Immature natural killer cell (primary cell): ENCODE data around the gene GRID1. TPM values are rescaled to one million over a fixed set of nuclear protein-coding genes. Genes with fewer than 3 reads are reported as not detected.
"Not testable (repeated sequence)": the region's sequence is repeated elsewhere in the genome, so short reads cannot be mapped to it uniquely, and the experiment has no call there.

Source experiments
- DNase-seq, 3 donors: peaks; one replicate each; pipeline ENCODE4 v3.0.0; 2022; ENCODE audit warnings: mixed read lengths in 1 of 3
- H3K27ac Mint-ChIP-seq, 6 donors: one replicate each; pipeline ENCODE4 v1.8.0; 2020; ENCODE audit warnings: mixed read lengths in 6 of 6, mild to moderate bottlenecking in 5 of 6, inconsistent platforms in 4 of 6, moderate library complexity in 3 of 6
- H3K27me3 Mint-ChIP-seq, 3 donors: one replicate each; pipeline ENCODE4 v1.8.0; 2020 to 2021; ENCODE audit warnings: low read depth in 3 of 3, mild to moderate bottlenecking in 3 of 3, mixed read lengths in 3 of 3, moderate library complexity in 3 of 3, inconsistent platforms in 1 of 3
- H3K36me3 Mint-ChIP-seq, 3 donors: one replicate each; pipeline ENCODE4 v1.8.0; 2020; ENCODE audit warnings: mixed read lengths in 3 of 3, inconsistent platforms in 2 of 3, mild to moderate bottlenecking in 2 of 3
- H3K4me1 Mint-ChIP-seq, 2 donors: one replicate each; pipeline ENCODE4 v1.8.0; 2020; ENCODE audit warnings: inconsistent platforms in 2 of 2, mild to moderate bottlenecking in 2 of 2, mixed read lengths in 2 of 2, moderate library complexity in 1 of 2
- H3K4me3 Mint-ChIP-seq, 5 donors: one replicate each; pipeline ENCODE4 v1.8.0; 2020; ENCODE audit warnings: mild to moderate bottlenecking in 5 of 5, mixed read lengths in 5 of 5, inconsistent platforms in 3 of 5, moderate library complexity in 3 of 5
- H3K9me3 Mint-ChIP-seq, 6 donors: one replicate each; pipeline ENCODE4 v1.8.0; 2020; ENCODE audit warnings: mild to moderate bottlenecking in 6 of 6, mixed read lengths in 6 of 6, inconsistent platforms in 4 of 6, moderate library complexity in 3 of 6
- polyA plus RNA-seq, 3 donors: library from polyadenylated mRNA; unstranded; fragments of 300-500 nt; fragmentation: Illumina TruSeq; gene quantifications; one replicate each; pipeline ENCODE4 v1.2.3, GENCODE V29; 2021

GRID1 gene
- polyA plus RNA-seq, 3 donors from 2014 or later, result not detected

- Mint-ChIP-seq H3K9me3 (no peaks in the 10 kb centered on the region), H3K4me1 (no peaks in the 10 kb centered on the region), H3K4me3 (no peak overlapping the region), H3K27me3 (no peaks in the 10 kb centered on the region), H3K27ac (no peak overlapping the region), H3K36me3 (no peaks in the 10 kb centered on the region)
- DNase-seq, result no peak
These were observed 253.6 kb downstream of the GRID1 start for GRCh38 chr10:86113044-86113443.

DNA sequence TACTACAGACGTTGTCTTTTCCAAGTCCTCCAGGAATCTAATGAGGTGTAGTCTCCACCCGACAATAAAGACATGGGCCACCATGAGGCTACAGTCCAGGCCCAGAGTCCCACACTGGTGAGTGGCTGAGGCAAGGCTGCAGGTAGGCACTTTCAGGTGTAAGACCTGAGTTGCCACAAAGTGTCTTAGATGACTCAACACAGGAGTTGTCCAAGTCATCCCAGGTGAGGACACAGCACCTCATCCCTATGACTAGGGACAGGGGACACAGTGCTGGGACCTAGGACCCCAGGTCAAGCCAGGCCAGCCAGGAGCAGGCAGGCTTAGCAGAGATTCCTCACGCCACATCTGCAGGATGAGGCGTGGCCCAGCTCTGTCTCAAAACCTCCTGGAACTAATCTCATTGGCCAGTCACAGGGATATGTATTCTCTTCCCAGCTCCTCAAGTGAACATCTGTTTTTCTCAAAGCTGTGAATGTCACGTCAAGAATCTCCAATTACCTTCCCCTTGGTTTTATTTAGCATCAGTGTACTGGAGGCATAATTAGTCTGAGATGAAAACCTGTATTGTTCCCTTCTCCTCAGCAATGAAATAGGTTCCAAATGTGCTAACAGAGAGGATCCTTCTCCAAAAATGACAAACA, 254.6 kb downstream of the GRID1 start:
- Mint-ChIP-seq H3K36me3 (no peaks in the 10 kb centered on the region), H3K4me1 (no peaks in the 10 kb centered on the region), H3K9me3 (peaks cover 0 to 2% (median 0%) of the 10 kb centered on the region in 6 donors), H3K27me3 (peaks cover 0 to 2% (median 0%) of the 10 kb centered on the region in 3 donors), H3K27ac (no peak overlapping the region), H3K4me3 (no peak overlapping the region)
- DNase-seq, result no peak

DNA sequence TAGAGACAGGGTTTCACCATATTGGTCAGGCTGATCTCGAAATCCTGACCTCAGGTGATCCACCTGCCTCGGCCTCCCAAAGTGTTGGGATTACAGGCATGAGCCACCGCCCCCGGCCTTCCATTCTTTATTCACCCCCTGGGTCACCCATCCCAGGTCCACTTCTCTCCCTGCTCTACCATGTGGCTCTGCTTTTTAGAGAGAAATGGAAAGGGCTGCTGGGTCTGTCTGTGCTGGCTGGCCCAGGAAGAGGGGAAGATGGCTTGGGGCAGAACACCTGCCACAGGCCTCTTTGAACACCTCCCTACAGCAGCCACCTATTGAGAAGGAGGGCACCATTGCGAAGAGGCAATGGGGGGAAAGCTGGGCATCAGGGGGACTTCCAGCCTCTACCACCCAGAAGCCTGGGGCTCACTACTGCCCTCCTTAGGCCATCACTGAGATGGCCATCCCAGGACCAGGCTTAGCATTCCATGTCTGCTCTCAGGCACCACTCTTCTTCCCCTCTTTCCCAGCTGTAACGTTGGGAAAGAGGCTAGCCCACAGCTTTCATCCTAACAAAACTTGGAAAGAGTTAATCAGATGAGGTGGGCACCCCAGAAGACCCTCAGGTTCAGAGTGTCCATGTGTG, 256.3 kb downstream of the GRID1 start:
- no peaks in the 10 kb centered on the region for H3K4me1 Mint-ChIP-seq

DNA sequence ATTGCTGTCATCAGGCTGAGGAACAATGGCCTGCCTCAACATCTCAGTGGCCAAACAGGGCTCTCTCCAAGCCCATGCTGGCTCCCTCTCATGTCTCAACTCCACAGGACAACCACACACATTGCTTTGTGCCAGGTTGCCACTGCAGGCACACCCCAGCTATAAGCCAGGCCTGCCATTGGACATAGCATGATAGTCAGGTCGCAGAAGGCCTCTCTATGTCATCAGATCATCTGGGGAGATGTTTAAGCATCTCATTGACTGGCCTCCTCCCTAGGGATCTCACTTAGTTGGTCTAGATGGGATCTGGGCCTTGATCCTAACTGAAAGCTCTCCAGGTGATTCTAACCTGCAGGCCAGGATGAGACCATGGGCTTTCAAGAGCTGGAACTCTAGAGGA, 257.2 kb downstream of the GRID1 start:
- Mint-ChIP-seq H3K4me1 (no peaks in the 10 kb centered on the region), H3K9me3 (peaks cover 0 to 2% (median 0%) of the 10 kb centered on the region in 6 donors), H3K36me3 (no peaks in the 10 kb centered on the region), H3K4me3 (no peak overlapping the region), H3K27me3 (peaks cover 0 to 2% (median 0%) of the 10 kb centered on the region in 3 donors), H3K27ac (no peak overlapping the region)
- no peak for DNase-seq

More for the DNA sequence above, 256.3 kb downstream of the GRID1 start:
- H3K4me3 Mint-ChIP-seq, result no peak overlapping the region
- peaks cover 0 to 2% (median 0%) of the 10 kb centered on the region in 6 donors for H3K9me3 Mint-ChIP-seq
- no peaks in the 10 kb centered on the region for H3K36me3 Mint-ChIP-seq
- no peak overlapping the region for H3K27ac Mint-ChIP-seq
- H3K27me3 Mint-ChIP-seq, result peaks cover 0 to 2% (median 0%) of the 10 kb centered on the region in 3 donors
- DNase-seq, result no peak

DNA sequence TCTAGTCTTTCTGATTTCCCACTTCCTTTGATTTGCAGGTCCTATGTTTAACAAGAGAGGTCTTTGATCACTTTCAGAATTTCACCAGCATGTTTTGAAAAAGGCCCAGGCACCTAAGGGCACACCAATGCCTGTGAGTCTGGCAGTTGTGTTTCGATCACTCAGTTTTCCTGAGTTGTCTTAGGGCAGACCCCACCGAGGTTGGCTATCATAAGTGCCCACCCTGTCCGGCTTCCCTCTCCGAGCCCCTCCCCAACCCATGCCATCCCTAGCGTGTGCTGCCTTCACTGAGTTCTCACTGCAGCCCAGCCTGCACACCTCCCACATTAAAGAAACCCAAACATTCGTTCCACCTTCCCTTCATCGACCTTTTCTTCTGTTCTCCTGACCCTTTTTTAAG, 257.9 kb downstream of the GRID1 start:
- DNase-seq, result no peak
- no peak overlapping the region for H3K27ac Mint-ChIP-seq
- H3K4me3 Mint-ChIP-seq, result no peak overlapping the region
- H3K36me3 Mint-ChIP-seq, result no peaks in the 10 kb centered on the region
- peaks cover 0 to 2% (median 0%) of the 10 kb centered on the region in 6 donors for H3K9me3 Mint-ChIP-seq
- H3K4me1 Mint-ChIP-seq, result no peaks in the 10 kb centered on the region
- peaks cover 0 to 2% (median 0%) of the 10 kb centered on the region in 3 donors for H3K27me3 Mint-ChIP-seq

DNA sequence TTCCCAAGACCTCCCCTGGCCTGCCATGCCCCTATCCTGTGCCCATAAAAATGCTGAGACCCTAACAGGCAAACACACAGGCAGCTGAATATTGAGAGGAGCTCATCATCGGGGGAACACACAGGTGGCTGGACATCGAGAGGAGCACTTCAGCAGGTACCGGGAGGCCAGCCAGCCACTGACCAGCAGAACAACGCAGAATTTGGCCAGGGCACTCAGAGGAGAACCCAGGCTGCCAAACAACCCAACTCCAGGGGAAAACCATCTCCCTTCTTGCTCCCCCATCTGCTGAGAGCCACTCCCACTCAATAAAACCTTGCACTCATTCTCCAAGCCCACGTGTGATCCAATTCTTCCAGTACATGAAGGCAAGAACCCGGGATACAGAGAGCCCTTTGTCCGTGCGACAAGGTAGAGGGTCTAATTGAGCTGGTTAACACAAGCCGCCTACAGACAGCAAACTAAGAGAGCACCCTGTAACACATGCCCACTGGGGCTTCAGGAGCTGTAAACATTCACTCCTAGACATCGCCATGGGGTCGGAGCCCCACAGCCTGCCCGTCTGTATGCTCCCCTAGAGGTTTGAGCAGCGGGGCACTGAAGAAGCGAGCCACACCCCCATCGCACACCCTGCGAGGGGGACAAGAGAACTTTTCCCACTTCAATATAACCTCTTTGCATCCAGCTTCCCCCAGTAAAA, 258.8 kb downstream of the GRID1 start:
- H3K36me3 Mint-ChIP-seq, H3K27ac Mint-ChIP-seq, DNase-seq, H3K9me3 Mint-ChIP-seq, H3K27me3 Mint-ChIP-seq, H3K4me3 Mint-ChIP-seq, H3K4me1 Mint-ChIP-seq: not testable (repeated sequence)

- no peaks in the 10 kb centered on the region for H3K36me3 Mint-ChIP-seq
- no peaks in the 10 kb centered on the region for H3K4me1 Mint-ChIP-seq
- no peak overlapping the region for H3K27ac Mint-ChIP-seq
- H3K27me3 Mint-ChIP-seq, result peaks cover 0 to 3% (median 2%) of the 10 kb centered on the region in 3 donors
- DNase-seq, result no peak
- peaks cover 0 to 2% (median 0%) of the 10 kb centered on the region in 6 donors for H3K9me3 Mint-ChIP-seq
- no peak overlapping the region for H3K4me3 Mint-ChIP-seq
These were observed 259.5 kb downstream of the GRID1 start for GRCh38 chr10:86107131-86107530.

GRCh38 chr10:86106616-86107015, 260.0 kb downstream of the GRID1 start:
- H3K27me3 Mint-ChIP-seq, result peaks cover 0 to 3% (median 2%) of the 10 kb centered on the region in 3 donors
- H3K27ac Mint-ChIP-seq, result no peak overlapping the region
- H3K36me3 Mint-ChIP-seq, result no peaks in the 10 kb centered on the region
- H3K4me1 Mint-ChIP-seq, result no peaks in the 10 kb centered on the region
- H3K4me3 Mint-ChIP-seq, result no peak overlapping the region
- no peak for DNase-seq
- H3K9me3 Mint-ChIP-seq, result peaks cover 0 to 2% (median 0%) of the 10 kb centered on the region in 6 donors

- Mint-ChIP-seq H3K36me3 (no peaks in the 10 kb centered on the region), H3K27me3 (peaks cover 0 to 3% (median 2%) of the 10 kb centered on the region in 3 donors), H3K9me3 (peaks cover 0 to 2% (median 0%) of the 10 kb centered on the region in 6 donors), H3K4me3 (no peak overlapping the region), H3K27ac (no peak overlapping the region), H3K4me1 (no peaks in the 10 kb centered on the region)
- DNase-seq, result no peak
These were observed 261.0 kb downstream of the GRID1 start for GRCh38 chr10:86105640-86106039.

GRCh38 chr10:86105181-86105580, 261.4 kb downstream of the GRID1 start:
- Mint-ChIP-seq H3K4me3 (no peak overlapping the region), H3K27me3 (peaks cover 0 to 3% (median 2%) of the 10 kb centered on the region in 3 donors), H3K36me3 (no peaks in the 10 kb centered on the region), H3K27ac (no peak overlapping the region), H3K9me3 (peaks cover 0 to 2% (median 0%) of the 10 kb centered on the region in 6 donors), H3K4me1 (no peaks in the 10 kb centered on the region)
- no peak for DNase-seq

- peaks cover 0 to 3% (median 2%) of the 10 kb centered on the region in 3 donors for H3K27me3 Mint-ChIP-seq
- no peaks in the 10 kb centered on the region for H3K36me3 Mint-ChIP-seq
- H3K4me3 Mint-ChIP-seq, result no peak overlapping the region
- DNase-seq, result no peak
- peaks cover 0 to 2% (median 0%) of the 10 kb centered on the region in 6 donors for H3K9me3 Mint-ChIP-seq
- no peaks in the 10 kb centered on the region for H3K4me1 Mint-ChIP-seq
- H3K27ac Mint-ChIP-seq, result no peak overlapping the region
These were observed 261.9 kb downstream of the GRID1 start for GRCh38 chr10:86104611-86105145.

DNA sequence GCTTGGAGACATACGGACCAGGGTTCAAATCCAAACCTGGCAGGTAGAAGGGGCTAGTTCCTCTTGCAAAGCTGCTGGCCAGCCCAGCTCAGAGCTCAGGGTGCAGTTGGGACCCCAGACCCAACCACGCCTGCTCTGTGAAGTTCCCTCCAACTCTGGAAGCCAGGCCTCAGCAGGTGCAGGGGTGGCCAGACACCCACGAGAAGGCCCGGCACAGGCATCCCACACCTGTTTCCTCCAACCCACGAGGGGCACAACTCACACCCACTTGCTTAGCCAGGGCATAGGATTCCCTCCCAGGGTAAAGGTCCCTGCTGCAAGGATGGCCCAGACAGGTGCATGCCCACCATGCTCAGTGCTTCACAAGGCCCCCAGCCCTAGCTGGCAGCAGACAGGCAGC, 262.4 kb downstream of the GRID1 start:
- H3K4me1 Mint-ChIP-seq, result no peaks in the 10 kb centered on the region
- H3K27ac Mint-ChIP-seq, result no peak overlapping the region
- peaks cover 0 to 2% (median 0%) of the 10 kb centered on the region in 6 donors for H3K9me3 Mint-ChIP-seq
- no peak overlapping the region for H3K4me3 Mint-ChIP-seq
- no peak for DNase-seq
- no peaks in the 10 kb centered on the region for H3K36me3 Mint-ChIP-seq
- H3K27me3 Mint-ChIP-seq, result peaks cover 0 to 3% (median 2%) of the 10 kb centered on the region in 3 donors

DNA sequence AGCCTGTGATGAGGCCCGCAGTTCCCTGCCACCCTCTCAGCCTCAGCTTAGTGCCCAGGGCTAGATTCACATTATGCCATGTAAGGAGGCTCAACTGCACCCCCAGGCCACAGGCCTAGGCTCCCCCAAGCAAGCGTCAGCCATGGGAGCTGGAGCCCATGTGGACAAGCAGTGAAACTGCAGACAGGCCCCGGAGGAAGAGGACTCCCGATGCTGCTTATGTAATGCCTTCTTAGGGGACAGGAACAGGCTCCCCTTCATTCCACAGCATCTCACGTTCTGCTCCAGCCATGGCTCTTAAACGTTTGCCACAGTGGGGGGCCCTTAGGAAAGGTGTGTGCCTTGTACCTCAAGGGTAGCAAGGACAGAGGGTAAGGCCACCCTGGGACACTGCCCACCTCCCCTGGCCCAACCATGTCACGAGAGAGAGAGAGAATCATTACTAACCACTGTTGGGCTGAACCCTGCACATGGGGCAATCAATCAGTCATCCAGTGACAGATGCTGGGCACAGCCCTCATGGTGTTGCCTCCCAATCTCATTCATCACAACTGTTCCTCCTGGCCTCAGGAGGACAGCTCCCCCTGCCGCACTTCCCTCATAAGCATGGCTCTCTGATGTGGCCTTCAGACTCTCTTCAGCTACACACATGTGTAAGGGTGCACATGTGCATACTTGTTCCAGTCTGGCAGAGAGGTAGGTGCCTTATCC, 263.0 kb downstream of the GRID1 start:
- Mint-ChIP-seq H3K27ac (no peak overlapping the region), H3K27me3 (peaks cover 0 to 3% (median 2%) of the 10 kb centered on the region in 3 donors), H3K36me3 (no peaks in the 10 kb centered on the region), H3K9me3 (peaks cover 0 to 2% (median 0%) of the 10 kb centered on the region in 6 donors), H3K4me1 (no peaks in the 10 kb centered on the region), H3K4me3 (no peak overlapping the region)
- no peak for DNase-seq
